ENCODE measurements around the gene GLS.

DNA sequence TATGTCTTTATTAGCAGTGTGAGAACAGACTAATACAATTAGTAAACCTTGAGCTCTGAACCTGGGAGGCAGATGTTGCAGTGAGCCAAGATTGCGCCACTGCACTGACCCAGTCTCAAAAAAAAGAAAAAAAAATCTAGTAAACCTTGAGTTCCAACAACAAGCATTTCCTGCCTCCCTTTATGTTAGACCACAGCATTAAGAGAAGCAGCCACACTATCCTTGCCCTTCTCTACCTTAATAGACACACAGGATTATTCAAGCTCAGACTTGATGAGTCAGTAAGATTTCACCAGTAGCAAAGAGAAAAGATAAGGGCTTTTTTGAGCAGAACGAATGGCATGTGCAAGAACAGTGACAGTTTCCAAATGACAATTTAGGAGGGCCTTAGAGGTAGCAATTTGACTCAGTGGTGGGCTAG is 18.0 kb upstream of the GLS start:
- TF ChIP-seq POLR2AphosphoS5 (IDR thresholded peaks at IDR 0.05), result no peak
- TF ChIP-seq, protein P1, sequence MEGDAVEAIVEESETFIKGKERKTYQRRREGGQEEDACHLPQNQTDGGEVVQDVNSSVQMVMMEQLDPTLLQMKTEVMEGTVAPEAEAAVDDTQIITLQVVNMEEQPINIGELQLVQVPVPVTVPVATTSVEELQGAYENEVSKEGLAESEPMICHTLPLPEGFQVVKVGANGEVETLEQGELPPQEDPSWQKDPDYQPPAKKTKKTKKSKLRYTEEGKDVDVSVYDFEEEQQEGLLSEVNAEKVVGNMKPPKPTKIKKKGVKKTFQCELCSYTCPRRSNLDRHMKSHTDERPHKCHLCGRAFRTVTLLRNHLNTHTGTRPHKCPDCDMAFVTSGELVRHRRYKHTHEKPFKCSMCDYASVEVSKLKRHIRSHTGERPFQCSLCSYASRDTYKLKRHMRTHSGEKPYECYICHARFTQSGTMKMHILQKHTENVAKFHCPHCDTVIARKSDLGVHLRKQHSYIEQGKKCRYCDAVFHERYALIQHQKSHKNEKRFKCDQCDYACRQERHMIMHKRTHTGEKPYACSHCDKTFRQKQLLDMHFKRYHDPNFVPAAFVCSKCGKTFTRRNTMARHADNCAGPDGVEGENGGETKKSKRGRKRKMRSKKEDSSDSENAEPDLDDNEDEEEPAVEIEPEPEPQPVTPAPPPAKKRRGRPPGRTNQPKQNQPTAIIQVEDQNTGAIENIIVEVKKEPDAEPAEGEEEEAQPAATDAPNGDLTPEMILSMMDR (IDR thresholded peaks at IDR 0.05), result no peak
